A172 (cell line): ENCODE measurements around the gene HCFC1. TPM values are rescaled to one million over a fixed set of nuclear protein-coding genes. Genes with fewer than 3 reads are reported as not detected.

Source experiments
- DNase-seq: peaks from one replicate; pipeline ENCODE4 v3.0.0-alpha.2; 2015; ENCODE audit warnings: low spot score
- total RNA-seq: library from RNA; depleted of rRNA; stranded (reverse); fragments of >200 nt; shearing (Covaris generic); gene quantifications from 2 replicates; pipeline ENCODE4 v1.2.3, GENCODE V29; 2014

The HCFC1 gene
- total RNA-seq, 1 experiment from 2014 or later: 40.8 TPM

- no peak for DNase-seq
Measured at GRCh38 chrX:153925739-153926551, 45.7 kb downstream of the HCFC1 start, which contains the start of gene ARHGAP4. Gene ARHGAP4 (minus strand): TSS chrX:153926264. CDS start chrX:153926202, 62 bp downstream.

GRCh38 chrX:153925387-153925738, 46.3 kb downstream of the HCFC1 start:
- DNase-seq: no peak

- DNase-seq: peak; percentile 50
Measured at GRCh38 chrX:153924149-153924861, 47.3 kb downstream of the HCFC1 start.

GRCh38 chrX:153922932-153923857, 48.4 kb downstream of the HCFC1 start:
- peak; percentile 78 for DNase-seq

GRCh38 chrX:153921511-153922446, 49.8 kb downstream of the HCFC1 start:
- DNase-seq: no peak

GRCh38 chrX:153921070-153921469, 50.5 kb downstream of the HCFC1 start:
- no peak for DNase-seq

- no peak for DNase-seq
Measured at GRCh38 chrX:153920546-153920945, 51.1 kb downstream of the HCFC1 start.

GRCh38 chrX:153919281-153919680, 52.3 kb downstream of the HCFC1 start:
- no peak for DNase-seq

GRCh38 chrX:153917869-153918268, 53.7 kb downstream of the HCFC1 start:
- no peak for DNase-seq

GRCh38 chrX:153913701-153914100, 57.9 kb downstream of the HCFC1 start:
- DNase-seq: no peak

- no peak for DNase-seq
Measured at GRCh38 chrX:153913211-153913610, 58.4 kb downstream of the HCFC1 start.

- DNase-seq: no peak
Measured at GRCh38 chrX:153911798-153912197, 59.8 kb downstream of the HCFC1 start.

- DNase-seq: no peak
Measured at GRCh38 chrX:153910446-153910845, 61.2 kb downstream of the HCFC1 start.

GRCh38 chrX:153909980-153910360, 61.6 kb downstream of the HCFC1 start:
- no peak for DNase-seq

GRCh38 chrX:153909024-153909979, 62.3 kb downstream of the HCFC1 start:
- DNase-seq: peak; percentile 61

GRCh38 chrX:153908219-153908860, 63.3 kb downstream of the HCFC1 start:
- no peak for DNase-seq

- no peak for DNase-seq
Measured at GRCh38 chrX:153907456-153907855, 64.2 kb downstream of the HCFC1 start.

GRCh38 chrX:153906126-153906917, 65.3 kb downstream of the HCFC1 start:
- no peak for DNase-seq
